Hematopoietic multipotent progenitor cell treated with erythropoietin and hydrocortisone succinate and interleukin-3 and kit ligand, for 17 days (in vitro differentiated cells): ENCODE data around the gene BMPR1B.

ENCODE experiments used
- DNase-seq: peaks from one replicate; pipeline ENCODE4 v3.0.0-alpha.2; 2015; ENCODE audit warnings: low spot score

The BMPR1B gene

GRCh38 chr4:95188701-95189370 is 431.1 kb downstream of the BMPR1B start:
- no peak for DNase-seq

GRCh38 chr4:95190751-95191436 is 433.1 kb downstream of the BMPR1B start:
- no peak for DNase-seq

- no peak for DNase-seq
These were observed 433.8 kb downstream of the BMPR1B start for GRCh38 chr4:95191537-95191936.

GRCh38 chr4:95193391-95194224 is 435.9 kb downstream of the BMPR1B start:
- no peak for DNase-seq

GRCh38 chr4:95197353-95197752 is 439.6 kb downstream of the BMPR1B start:
- DNase-seq = no peak

- no peak for DNase-seq
These were observed 441.2 kb downstream of the BMPR1B start for GRCh38 chr4:95198961-95199360.

GRCh38 chr4:95204267-95204844 is 446.6 kb downstream of the BMPR1B start:
- no peak for DNase-seq

GRCh38 chr4:95204873-95205272 is 447.1 kb downstream of the BMPR1B start:
- no peak for DNase-seq
